ENCODE measurements around the gene CYP27B1.
"Not testable (repeated sequence)": the region's sequence is repeated elsewhere in the genome, so short reads cannot be mapped to it uniquely, and the experiment has no call there.

DNA sequence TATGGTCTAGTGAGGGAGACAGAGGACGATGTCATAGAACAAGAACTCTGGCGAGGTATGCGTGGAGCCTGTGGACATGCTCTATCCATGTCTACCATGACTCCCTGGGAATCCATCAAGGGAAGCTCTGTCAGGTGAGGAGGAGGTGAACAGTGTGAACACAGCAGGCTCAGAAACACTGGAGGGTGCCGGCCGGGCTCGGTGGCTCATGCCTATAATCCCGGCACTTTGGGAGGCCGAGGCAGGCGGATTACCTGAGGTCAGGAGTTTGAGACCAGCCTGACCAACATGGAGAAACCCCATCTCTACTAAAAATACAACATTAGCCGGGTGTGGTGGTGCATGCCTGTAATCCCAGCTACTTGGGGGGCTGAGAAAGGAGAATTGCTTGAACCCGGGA lies 7.8 kb upstream of the CYP27B1 start:
- TF ChIP-seq, protein P1, sequence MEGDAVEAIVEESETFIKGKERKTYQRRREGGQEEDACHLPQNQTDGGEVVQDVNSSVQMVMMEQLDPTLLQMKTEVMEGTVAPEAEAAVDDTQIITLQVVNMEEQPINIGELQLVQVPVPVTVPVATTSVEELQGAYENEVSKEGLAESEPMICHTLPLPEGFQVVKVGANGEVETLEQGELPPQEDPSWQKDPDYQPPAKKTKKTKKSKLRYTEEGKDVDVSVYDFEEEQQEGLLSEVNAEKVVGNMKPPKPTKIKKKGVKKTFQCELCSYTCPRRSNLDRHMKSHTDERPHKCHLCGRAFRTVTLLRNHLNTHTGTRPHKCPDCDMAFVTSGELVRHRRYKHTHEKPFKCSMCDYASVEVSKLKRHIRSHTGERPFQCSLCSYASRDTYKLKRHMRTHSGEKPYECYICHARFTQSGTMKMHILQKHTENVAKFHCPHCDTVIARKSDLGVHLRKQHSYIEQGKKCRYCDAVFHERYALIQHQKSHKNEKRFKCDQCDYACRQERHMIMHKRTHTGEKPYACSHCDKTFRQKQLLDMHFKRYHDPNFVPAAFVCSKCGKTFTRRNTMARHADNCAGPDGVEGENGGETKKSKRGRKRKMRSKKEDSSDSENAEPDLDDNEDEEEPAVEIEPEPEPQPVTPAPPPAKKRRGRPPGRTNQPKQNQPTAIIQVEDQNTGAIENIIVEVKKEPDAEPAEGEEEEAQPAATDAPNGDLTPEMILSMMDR (conservative IDR thresholded peaks at IDR 0.05; ENCODE audit: low read length): not testable (repeated sequence)
- not testable (repeated sequence) for TF ChIP-seq EZH2phosphoT487 (IDR thresholded peaks at IDR 0.05; ENCODE audit: borderline replicate concordance, low read depth, low read length)
